Hematopoietic multipotent progenitor cell treated with erythropoietin and hydrocortisone succinate and interleukin-3 and kit ligand, for 4 days (in vitro differentiated cells): ENCODE measurements around the gene PTGER4.

Experiments
- DNase-seq: peaks from one replicate; pipeline ENCODE4 v3.0.0-alpha.2; 2015

The PTGER4 gene

GRCh38 chr5:40672425-40672824 lies 7.3 kb upstream of the PTGER4 start:
- DNase-seq: peak; percentile 76

DNA sequence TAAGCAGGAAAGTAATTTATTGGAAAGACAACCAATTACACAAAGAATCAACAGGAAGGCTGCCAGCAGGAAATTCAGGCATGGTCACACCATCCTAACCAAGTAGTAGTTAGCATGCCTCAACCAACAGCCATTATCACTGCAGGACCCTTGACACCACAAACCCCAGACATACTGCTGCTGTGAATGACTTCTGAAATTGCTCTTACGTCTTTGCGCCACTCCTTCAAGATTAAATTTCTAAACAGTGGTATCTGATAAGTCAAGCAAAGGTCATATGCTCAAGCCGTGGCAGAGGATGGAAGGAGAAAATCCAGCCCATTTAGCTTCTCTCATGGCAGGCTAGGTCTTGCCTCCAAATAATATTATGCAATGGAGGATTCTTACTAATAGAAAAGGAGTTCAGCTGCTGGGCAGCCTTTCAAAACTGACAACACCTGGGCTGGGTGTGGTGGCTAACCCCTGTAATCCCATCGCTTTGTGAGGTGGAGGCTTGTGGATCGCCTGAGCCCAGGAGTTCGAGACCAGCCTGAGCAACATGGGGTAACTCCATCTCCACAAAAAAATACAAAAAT lies 5.0 kb upstream of the PTGER4 start:
- DNase-seq: peak; percentile 40

- DNase-seq: peak; percentile 25
Observed at GRCh38 chr5:40675396-40676133, 4.2 kb upstream of the PTGER4 start.

GRCh38 chr5:40676613-40677343 lies 2.9 kb upstream of the PTGER4 start:
- no peak for DNase-seq

GRCh38 chr5:40677456-40677855 lies 2.3 kb upstream of the PTGER4 start:
- no peak for DNase-seq

GRCh38 chr5:40678026-40678425 lies 1.7 kb upstream of the PTGER4 start:
- DNase-seq: peak; percentile 71

GRCh38 chr5:40678460-40679147 lies 1.1 kb upstream of the PTGER4 start:
- peak; percentile 32 for DNase-seq

DNA sequence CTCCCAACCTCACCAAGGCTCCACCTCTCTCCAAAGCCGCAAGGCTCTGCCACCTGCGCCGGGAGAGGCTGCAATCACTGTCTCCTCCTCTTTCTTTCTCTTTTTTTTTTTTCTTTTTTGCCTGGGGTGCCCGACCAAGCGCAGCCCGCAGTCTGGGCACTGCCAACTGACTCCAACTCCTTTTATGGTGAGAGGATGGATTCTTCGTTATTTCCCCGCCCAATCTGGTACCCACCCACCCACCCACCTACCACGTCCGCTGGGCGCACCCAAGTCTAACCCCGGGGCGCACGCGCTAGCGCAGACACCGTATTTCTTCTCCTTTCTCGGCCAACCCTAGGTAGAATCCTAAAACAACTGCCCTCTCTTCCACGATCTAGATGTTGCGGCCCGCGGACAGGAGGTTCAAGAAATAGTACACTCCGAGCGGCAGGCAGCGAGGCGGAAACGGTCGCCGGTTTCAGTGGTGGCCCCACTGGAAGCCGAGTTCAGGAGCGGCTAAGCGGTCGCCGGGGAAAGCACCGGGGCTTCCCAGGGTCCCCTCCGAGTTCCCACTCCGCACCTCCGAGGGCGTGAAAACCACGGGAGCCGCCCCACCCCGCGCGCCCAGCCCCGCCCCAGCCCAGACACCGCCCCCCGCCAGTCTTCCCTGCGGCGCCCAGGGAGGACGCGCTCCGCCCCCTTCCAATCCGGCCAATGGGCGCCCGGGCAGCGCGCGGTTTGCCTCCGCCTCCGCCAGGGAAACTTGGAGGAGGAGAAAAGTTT lies 385 bp upstream of the PTGER4 start:
- DNase-seq: peak; percentile 95

- peak; percentile 46 for DNase-seq
Observed at GRCh38 chr5:40680741-40681362, 1.1 kb downstream of the PTGER4 start.

DNA sequence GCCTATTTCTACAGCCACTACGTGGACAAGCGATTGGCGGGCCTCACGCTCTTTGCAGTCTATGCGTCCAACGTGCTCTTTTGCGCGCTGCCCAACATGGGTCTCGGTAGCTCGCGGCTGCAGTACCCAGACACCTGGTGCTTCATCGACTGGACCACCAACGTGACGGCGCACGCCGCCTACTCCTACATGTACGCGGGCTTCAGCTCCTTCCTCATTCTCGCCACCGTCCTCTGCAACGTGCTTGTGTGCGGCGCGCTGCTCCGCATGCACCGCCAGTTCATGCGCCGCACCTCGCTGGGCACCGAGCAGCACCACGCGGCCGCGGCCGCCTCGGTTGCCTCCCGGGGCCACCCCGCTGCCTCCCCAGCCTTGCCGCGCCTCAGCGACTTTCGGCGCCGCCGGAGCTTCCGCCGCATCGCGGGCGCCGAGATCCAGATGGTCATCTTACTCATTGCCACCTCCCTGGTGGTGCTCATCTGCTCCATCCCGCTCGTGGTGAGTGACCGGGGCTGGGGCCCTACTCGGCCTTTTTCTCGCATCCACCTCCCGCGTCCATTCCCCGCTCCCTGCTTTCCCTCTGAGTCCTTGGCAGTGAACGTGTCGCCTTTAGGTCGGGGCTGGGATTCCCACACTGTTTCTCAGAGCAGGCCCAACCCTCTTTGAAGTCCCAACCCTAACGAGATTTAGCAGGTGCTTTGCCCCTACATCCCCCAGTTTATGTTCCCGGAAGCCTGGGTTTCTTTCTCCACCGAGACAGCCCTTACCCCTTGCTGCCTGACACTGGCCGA lies 1.8 kb downstream of the PTGER4 start:
- peak; percentile 69 for DNase-seq

DNA sequence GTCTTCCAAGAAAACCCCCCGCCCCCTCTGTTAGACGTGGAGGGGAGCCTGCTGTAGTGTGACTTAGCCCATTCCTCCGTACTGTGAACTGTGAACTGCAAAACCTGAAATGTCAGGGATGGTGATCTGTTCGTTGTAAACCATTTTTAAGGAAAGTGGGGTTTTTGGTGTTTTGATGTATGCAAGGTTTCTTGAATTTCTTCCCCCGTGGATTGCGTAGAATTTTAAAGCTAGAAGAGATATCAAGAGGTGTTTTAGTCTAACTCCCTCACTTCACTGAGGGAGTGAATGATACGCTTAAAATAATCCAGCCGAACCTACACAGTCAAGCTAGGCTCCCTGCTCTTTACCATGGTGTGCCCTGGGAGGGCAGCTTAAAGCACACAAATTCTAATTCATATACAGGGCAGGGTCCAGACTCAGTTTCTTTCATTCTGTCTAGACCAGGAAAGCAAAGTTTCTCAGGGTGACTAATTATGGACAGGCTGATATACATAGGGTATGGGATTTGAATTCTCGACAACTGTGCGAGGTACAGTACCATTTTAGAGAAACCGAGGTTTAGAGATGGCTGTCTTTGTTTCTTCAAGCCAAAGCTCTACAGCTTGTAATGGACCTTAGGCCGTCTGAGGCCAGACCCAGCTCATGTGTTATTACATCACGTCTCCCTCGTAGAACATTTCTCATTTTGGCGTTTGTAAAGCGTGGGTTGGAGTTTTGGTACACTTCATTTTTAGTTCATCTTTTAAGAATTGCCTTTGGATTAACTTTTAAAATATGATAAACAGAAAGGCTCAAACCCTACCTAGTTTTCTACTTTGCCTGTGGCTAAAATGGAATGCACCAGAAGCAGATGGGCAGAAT lies 2.7 kb downstream of the PTGER4 start:
- peak; percentile 29 for DNase-seq

DNA sequence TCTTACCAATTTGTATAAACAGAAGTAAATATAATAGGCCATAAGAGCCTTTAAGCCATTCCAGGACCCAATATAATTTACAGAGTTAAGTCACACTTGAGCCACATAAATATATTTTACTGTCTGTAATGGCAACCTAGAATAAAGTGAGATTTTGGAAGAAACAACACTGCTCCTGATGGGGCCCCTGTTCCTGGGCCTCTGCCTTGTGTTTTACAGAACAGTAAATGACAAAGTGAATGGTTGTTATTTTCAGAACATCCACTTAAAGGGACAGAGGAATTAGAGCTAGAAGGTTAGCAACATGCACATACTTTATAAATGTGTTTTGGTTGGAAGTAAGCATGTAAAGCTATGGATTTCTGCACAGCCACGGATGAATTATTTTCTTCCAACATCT lies 3.6 kb downstream of the PTGER4 start:
- DNase-seq: no peak

GRCh38 chr5:40685193-40685592 lies 5.5 kb downstream of the PTGER4 start:
- no peak for DNase-seq

DNA sequence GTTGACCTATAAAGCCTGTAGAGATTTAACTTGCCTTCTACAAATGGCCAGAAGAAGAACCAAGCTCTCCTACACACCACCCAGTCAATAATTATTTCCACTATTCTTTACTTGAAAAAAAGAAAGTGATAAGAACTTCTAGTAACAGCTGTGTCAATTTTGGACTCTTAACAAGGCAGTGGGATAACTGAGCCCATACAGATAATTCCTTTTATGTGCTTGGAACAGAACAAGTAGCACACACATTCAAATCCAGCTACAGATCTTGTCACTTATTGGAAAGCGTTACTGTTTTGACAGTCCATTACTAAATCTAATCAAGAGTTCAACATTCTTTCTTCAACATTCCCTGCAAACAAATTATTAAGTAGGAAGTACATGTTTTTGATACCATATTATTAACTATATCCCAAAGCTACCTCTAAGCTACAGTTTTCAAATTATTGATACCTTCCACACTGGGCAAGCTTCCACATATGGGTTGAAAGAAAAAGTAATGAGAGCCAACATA lies 6.3 kb downstream of the PTGER4 start:
- no peak for DNase-seq

DNA sequence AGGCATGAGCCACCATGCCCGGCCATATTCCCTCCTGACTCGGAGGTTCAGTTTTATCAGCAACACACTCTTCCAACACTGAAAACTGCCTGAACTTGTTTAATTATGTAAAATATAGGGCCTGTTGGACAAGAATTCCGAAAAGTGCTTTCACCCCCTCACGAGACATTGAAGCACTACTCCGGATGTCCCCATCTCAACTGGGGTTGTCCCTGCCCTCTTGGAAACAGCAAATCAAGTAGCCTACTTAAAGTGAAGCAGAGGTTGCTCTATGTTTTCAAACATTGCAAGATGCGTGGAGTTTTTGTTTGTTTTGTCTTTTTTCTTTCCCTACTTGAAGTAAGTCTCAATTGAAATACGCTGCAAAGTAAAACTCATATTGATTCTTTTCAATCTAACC lies 7.6 kb downstream of the PTGER4 start:
- no peak for DNase-seq

DNA sequence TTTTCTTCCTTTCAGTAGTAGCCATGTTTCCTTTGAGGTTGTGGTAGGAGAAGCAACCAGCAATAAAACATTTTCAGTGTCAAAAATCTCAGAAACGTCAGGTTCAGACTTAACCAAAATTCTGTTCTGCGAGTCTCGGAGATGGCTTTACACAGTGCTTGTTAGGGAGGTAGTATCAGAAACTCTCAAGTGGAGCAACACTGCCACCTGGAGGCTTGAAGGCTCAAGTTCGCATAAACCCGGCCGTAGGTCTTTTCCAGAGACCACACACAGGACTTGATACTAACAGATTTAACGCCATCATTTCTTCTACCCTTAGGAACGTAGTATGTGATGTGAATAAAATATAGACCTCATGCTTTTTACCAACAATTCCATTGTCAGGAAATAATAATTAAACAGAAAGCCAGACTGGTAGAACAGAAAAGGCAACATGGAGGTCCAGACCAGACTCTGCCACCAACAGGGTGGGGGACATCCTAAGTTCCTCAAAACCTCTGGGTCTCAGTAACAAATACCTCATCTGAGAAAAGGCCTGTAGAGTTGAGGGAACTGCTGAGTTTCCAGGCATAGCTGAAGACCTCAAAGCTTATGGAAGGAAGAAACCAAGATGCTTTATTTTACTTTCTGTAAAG lies 8.5 kb downstream of the PTGER4 start:
- peak; percentile 94 for DNase-seq

- no peak for DNase-seq
Observed at GRCh38 chr5:40688996-40689395, 9.3 kb downstream of the PTGER4 start.

GRCh38 chr5:40689438-40689837 lies 9.7 kb downstream of the PTGER4 start:
- peak; percentile 31 for DNase-seq

DNA sequence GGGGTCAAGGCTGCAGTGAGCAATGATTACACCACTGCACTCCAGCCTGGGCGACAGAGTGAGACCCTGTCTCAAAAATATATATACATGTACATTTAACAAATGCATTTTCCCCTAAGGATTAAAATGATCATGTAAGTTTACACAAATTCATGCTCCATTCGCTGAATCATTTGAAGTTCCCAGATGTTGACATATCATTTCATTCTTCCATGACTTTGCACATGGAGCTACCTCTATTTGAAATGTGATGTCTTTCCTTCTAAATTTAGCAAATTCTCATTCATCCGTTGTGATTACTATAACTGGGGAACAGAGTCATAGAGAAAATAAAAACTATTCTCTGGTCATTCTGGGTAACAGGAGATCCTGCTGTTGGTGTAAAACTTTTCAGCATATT lies 10.6 kb downstream of the PTGER4 start:
- no peak for DNase-seq

DNA sequence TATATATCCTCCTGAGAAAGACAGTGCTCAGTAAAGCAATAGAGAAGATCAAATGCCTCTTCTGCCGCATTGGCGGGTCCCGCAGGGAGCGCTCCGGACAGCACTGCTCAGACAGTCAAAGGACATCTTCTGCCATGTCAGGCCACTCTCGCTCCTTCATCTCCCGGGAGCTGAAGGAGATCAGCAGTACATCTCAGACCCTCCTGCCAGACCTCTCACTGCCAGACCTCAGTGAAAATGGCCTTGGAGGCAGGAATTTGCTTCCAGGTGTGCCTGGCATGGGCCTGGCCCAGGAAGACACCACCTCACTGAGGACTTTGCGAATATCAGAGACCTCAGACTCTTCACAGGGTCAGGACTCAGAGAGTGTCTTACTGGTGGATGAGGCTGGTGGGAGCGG lies 12.2 kb downstream of the PTGER4 start:
- no peak for DNase-seq
